A673 (cell line): ENCODE measurements around the gene PLA2G4A. TPM values are rescaled to one million over a fixed set of nuclear protein-coding genes. Genes with fewer than 3 reads are reported as not detected.
"Not testable (repeated sequence)": the region's sequence is repeated elsewhere in the genome, so short reads cannot be mapped to it uniquely, and the experiment has no call there.

Source experiments
- BruUV-seq: library from RNA; stranded (reverse); fragments of 400-500 nt; replicated peaks from 2 replicates; lab custom pipeline; 2021; lab: Mats Ljungman, UMichigan
- CTCF ChIA-PET: fragments of 300-600 bp; sonication (Branson Sonifier 250); formaldehyde crosslinking; loops from one replicate; lab custom pipeline; 2022; ENCODE audit warnings: antibody characterized with exemption; lab: Charles Lee
- POLR2A ChIA-PET: fragments of 300-600 bp; sonication (Branson Sonifier 250); formaldehyde crosslinking; loops from one replicate; lab custom pipeline; 2022; ENCODE audit warnings: antibody characterized with exemption; ENCODE audit not compliant: low non-redundant PET; lab: Charles Lee
- DNase-seq: peaks from one replicate; pipeline ENCODE4 v3.0.0-alpha.2; 2015; ENCODE audit warnings: low spot score
- H3K27ac ChIP-seq: fragments of 200-600 bp; sonication (generic); 2 replicates; pipeline ENCODE4 v1.5.1; 2016; ENCODE audit warnings: mixed run types, low read depth, mild to moderate bottlenecking, mixed read lengths, antibody characterized with exemption, low read length; ENCODE audit not compliant: poor library complexity, severe bottlenecking
- H3K27me3 ChIP-seq: fragments of 200-600 bp; sonication (generic); replicated peaks from 2 replicates; pipeline ENCODE4 v1.6.1; 2017; ENCODE audit warnings: mixed run types, low read depth, mild to moderate bottlenecking, mixed read lengths, antibody characterized with exemption, low read length; ENCODE audit not compliant: insufficient read depth, poor library complexity
- H3K36me3 ChIP-seq: fragments of 200-600 bp; sonication (generic); 2 replicates; pipeline ENCODE4 v1.6.1; 2016; ENCODE audit warnings: mixed run types, mild to moderate bottlenecking, mixed read lengths, antibody characterized with exemption, low read length; ENCODE audit not compliant: insufficient read depth, poor library complexity, severe bottlenecking
- H3K4me1 ChIP-seq: fragments of 200-600 bp; sonication (generic); 2 replicates; pipeline ENCODE4 v1.6.1; 2017; ENCODE audit warnings: mixed run types, mild to moderate bottlenecking, mixed read lengths, antibody characterized with exemption, low read length; ENCODE audit not compliant: insufficient read depth, poor library complexity, severe bottlenecking
- H3K4me3 ChIP-seq: fragments of 200-600 bp; sonication (generic); 2 replicates; pipeline ENCODE4 v1.5.1; 2016; ENCODE audit warnings: low read depth, mixed run types, mild to moderate bottlenecking, mixed read lengths, low read length; ENCODE audit not compliant: poor library complexity, severe bottlenecking
- H3K9me3 ChIP-seq: fragments of 200-600 bp; sonication (generic); 2 replicates; pipeline ENCODE4 v1.6.1; 2016; ENCODE audit warnings: mixed run types, low read depth, mild to moderate bottlenecking, mixed read lengths, antibody characterized with exemption, low read length; ENCODE audit not compliant: poor library complexity, severe bottlenecking
- CTCF ChIP-seq: fragments of 300-800, 200-600 bp; sonication (generic); conservative IDR thresholded peaks from 2 replicates; pipeline ENCODE4 v1.5.1; 2017; ENCODE audit warnings: low read depth, mild to moderate bottlenecking, antibody characterized with exemption, low read length, moderate library complexity, mixed read lengths
- EZH2 ChIP-seq: fragments of 200-600 bp; sonication (generic); IDR thresholded peaks from 2 replicates; pipeline ENCODE4 v1.6.1; 2017; ENCODE audit warnings: borderline replicate concordance, low read depth, mild to moderate bottlenecking, mixed read lengths, antibody characterized with exemption, low read length; ENCODE audit not compliant: poor library complexity, severe bottlenecking
- intact Hi-C: fragments of 100-400 bp; cut with micrococcal nuclease; formaldehyde crosslinking; loops from one replicate; pipeline ENCODE4 v1.10.0; 2022; ENCODE audit not compliant: unreplicated experiment
- total RNA-seq: library from RNA; stranded (reverse); gene quantifications from 2 replicates; pipeline ENCODE4 v1.2.3, GENCODE V29; 2021

The PLA2G4A gene
- total RNA-seq, 1 experiment from 2014 or later: 34.4 TPM

- no TSS peak for BruUV-seq
- intact Hi-C loops: no loop called here
- no peak for DNase-seq
- Histone ChIP-seq H3K36me3 (no peaks in the 10 kb centered on the region), H3K9me3 (no peaks in the 10 kb centered on the region), H3K4me3 (no peak overlapping the region), H3K27ac (no peak overlapping the region), H3K27me3 (no peaks in the 10 kb centered on the region), H3K4me1 (peaks cover 5% of the 10 kb centered on the region)
- POLR2A ChIA-PET: interaction anchor here (0.6 kb wide), 1 partner anchor 76 kb away, joined by 4 read pairs; no protein-coding TSS in a partner anchor
- TF ChIP-seq CTCF (no peak), EZH2 (no peak)
- CTCF ChIA-PET: no interaction called here
Measured at GRCh38 chr1:186905561-186905960, 76.8 kb downstream of the PLA2G4A start.

GRCh38 chr1:186915555-186915954 is 86.8 kb downstream of the PLA2G4A start:
- BruUV-seq: no TSS peak
- POLR2A ChIA-PET: no interaction called here
- Histone ChIP-seq H3K4me3 (no peak overlapping the region), H3K9me3 (no peaks in the 10 kb centered on the region), H3K4me1 (no peaks in the 10 kb centered on the region), H3K27ac (no peak overlapping the region), H3K27me3 (no peaks in the 10 kb centered on the region), H3K36me3 (no peaks in the 10 kb centered on the region)
- intact Hi-C loops: loop anchor here (2.0 to 10.0 kb wide), 3 partner anchors 309 to 511 kb away; no protein-coding TSS in a partner anchor
- peak; percentile 26 for DNase-seq
- CTCF ChIA-PET: interaction anchor here (1.1 kb wide), 1 partner anchor 193 kb away, joined by 3 read pairs; no protein-coding TSS in a partner anchor
- TF ChIP-seq EZH2 (no peak), CTCF (peak; percentile 44; the same call in 1 of the 2 replicates)

- intact Hi-C loops: loop anchor here (1.0 to 10.0 kb wide), 3 partner anchors 69 to 512 kb away; no protein-coding TSS in a partner anchor
- BruUV-seq, POLR2A ChIA-PET, H3K9me3 ChIP-seq, H3K36me3 ChIP-seq, H3K4me3 ChIP-seq, H3K27me3 ChIP-seq, H3K4me1 ChIP-seq, H3K27ac ChIP-seq: not testable (repeated sequence)
- TF ChIP-seq CTCF: peak; percentile 51
- CTCF ChIA-PET: interaction anchor here (0.9 to 1.2 kb wide), 3 partner anchors 25 to 311 kb away, joined by 3 to 5 read pairs (median 3); no protein-coding TSS in a partner anchor
- peak; percentile 56 for DNase-seq
Measured at GRCh38 chr1:186917106-186917786, 88.5 kb downstream of the PLA2G4A start.

- intact Hi-C loops, POLR2A ChIA-PET, H3K27ac ChIP-seq, H3K4me3 ChIP-seq, H3K4me1 ChIP-seq, H3K9me3 ChIP-seq, BruUV-seq, H3K27me3 ChIP-seq, H3K36me3 ChIP-seq, DNase-seq: not testable (repeated sequence)
- CTCF ChIA-PET: interaction anchor here (0.6 kb wide), 1 partner anchor 237 kb away, joined by 3 read pairs; no protein-coding TSS in a partner anchor
Measured at GRCh38 chr1:186921386-186921785, 92.6 kb downstream of the PLA2G4A start.

GRCh38 chr1:186922814-186923213 is 94.1 kb downstream of the PLA2G4A start:
- H3K27me3 ChIP-seq, intact Hi-C loops, H3K4me3 ChIP-seq, DNase-seq, H3K4me1 ChIP-seq, CTCF ChIA-PET, POLR2A ChIA-PET, H3K36me3 ChIP-seq, H3K9me3 ChIP-seq, BruUV-seq, H3K27ac ChIP-seq: not testable (repeated sequence)
